NCI-H2171 treated with DMSO at 0.1 percent for 48 hours (cell line): ENCODE data around the gene USP11.

ENCODE experiments used
- DNase-seq: peaks from one replicate; lab custom pipeline; 2025; lab: John Stamatoyannopoulos, UW

The USP11 gene

DNA sequence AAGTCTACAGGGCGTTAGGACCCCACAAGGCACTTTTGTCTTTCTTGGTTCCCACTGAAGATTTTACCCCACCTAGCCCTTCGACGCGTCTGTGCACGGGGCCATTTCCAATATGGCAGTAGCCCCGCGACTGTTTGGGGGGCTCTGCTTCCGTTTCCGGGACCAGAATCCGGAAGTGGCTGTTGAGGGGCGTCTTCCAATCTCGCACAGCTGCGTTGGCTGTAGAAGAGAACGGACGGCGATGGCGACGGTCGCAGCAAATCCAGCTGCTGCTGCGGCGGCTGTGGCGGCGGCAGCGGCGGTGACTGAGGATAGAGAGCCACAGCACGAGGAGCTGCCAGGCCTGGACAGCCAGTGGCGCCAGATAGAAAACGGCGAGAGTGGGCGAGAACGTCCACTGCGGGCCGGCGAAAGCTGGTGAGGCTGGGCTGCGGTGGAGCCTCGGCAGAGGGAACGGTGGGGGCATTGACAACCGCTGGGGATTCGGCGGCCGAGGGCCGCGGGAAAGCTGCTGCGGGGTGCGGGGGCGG lies at the start of gene USP11:
USP11 (plus strand) TSS at position 207 of the 530 bp plus-strand sequence; CDS start at position 242, 35 bp downstream.
- peak; percentile 74 for DNase-seq

DNA sequence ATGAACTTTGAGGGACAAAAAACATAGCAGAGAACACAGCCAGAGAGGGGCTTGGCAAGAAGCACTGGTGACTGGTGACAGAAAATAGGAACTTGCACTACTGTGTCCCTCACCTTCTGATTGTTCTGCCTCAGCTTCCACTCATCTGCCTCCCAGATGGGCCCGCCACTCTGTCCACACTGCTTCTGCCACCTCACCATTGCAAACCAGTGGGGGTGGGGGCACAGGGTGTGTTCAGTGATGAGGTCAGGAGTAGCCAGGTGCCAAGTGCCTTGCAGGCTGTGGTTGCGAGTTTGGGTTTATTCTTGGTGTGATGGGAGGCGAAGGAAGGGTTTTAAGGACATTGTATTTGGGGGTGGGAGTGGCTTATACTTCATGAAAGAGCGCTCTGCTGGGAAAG lies 48.3 kb upstream of the USP11 start:
- no peak for DNase-seq

DNA sequence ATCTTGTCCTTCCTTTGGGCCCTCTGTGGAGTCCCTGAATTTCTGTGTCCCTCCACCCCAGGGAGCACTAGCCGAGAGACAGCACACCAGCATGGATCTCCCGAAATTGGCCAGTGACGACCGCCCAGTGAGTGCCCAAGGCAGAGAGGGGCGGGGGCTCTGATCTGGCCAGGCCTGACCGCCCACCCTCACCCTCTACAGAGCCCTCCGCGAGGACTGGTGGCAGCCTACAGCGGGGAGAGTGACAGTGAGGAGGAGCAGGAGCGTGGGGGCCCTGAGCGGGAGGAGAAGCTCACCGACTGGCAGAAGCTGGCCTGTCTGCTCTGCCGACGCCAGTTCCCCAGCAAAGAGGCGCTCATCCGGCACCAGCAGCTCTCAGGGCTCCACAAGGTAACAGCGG lies 47.6 kb upstream of the USP11 start:
- DNase-seq: no peak

DNA sequence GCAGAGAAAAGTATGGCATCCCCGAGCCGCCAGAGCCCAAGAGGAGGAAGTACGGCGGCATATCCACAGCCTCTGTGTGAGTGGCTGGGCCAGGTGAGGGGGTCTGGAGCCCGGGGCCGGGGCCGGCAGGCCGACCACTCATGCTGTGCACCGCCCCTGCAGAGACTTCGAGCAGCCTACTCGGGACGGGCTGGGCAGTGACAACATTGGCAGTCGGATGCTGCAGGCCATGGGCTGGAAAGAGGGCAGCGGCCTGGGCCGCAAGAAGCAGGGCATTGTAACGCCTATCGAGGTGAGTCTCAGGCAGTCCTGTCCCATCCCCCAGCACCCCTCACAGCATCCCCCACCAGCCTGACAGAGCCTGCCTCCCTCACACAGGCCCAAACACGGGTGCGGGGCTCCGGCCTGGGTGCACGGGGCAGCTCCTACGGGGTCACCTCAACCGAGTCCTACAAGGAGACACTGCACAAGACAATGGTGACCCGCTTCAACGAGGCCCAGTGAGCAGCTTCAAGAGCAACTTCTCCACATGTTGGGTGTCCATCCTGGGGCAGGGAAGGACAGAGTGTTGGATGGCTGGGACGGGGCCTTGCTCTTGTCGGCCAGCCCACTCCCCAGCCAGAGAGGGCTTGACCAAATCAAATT lies 46.6 kb upstream of the USP11 start:
- DNase-seq: no peak

DNA sequence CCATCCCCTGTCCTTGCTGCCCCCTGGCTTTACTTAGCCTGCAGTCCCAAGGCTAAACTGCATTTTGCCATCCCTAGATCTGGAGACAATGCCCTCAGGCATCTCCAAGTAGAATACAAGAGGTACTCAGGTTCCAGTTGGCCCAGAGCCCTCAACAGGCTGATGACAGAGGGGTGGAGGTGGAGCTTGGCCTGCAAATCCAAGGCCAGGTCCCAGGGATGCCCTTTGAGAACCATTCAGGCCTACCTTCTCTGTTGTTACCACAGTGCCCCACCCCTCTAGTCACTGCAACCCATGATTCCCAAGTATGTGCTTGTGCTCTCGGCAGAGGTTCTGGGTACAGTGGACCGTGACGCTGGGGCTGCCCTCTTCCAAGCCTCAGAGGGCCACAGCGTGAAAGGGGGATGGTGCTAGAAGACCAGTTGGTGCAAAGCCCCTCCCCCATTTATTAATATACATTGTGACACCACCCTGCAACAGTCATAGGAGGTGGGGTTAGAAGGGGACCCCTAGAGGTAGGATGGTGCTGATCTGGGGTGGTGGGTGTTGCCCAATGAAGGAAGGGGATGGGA lies 45.6 kb upstream of the USP11 start:
- no peak for DNase-seq

DNA sequence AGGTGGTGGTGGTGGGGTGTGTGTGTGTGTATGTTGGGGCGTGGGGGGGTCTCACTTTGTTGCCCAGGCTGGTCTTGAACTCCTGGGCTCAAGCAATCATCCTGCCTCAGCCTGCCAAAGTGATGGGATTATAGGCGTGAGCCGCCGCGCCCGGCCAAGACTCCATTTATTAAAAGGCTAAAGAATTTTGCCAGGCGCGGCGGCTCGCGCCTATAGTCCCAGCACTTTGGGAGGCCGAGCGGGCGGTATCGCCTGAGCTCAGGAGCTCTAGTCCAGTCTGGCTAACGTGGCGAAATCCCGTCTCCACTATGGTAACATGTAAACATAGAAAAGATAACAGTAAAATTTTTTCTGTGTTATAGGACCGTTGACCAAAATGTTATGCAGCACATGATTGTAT lies 42.9 kb upstream of the USP11 start:
- DNase-seq: no peak

DNA sequence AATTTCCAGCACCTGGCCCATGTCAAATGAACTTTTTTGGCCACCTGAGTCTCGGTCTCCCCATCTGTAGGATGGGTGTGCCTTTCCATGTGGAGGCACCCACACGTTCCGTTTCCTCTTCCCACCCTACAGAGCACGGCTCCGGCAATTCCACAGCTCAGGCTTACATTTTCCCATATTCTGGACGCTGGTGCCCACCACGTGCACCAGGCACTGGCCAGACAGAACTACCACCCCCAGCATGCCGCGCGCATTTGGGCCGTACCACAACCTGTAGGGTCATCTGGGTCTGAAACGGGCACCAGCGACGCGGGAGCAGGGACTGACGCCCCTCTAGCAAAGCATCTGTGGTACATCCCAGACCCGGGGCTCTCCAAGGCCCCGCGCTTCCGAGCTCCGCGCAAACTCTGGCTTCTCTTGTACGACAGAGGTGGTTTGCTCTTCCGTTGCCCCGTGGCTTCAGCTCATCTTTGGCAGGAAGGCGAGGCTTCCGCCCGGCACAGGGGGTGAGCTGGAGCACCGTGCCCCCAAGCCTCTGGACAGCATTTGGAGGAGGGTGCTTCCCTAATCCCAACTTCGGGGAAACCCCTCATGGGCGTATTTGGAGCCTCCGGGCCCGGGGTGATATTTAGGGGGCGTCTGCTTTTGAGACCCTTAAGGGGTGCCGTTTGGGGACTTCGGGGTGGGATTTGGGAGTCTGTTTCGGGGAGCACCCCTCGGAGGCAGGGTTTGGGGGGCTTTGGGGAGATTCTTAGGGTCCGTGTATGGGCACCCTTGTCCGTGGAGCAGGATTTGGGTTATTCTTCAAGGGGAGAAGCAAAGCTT lies 42.2 kb upstream of the USP11 start:
- DNase-seq: peak; percentile 91

DNA sequence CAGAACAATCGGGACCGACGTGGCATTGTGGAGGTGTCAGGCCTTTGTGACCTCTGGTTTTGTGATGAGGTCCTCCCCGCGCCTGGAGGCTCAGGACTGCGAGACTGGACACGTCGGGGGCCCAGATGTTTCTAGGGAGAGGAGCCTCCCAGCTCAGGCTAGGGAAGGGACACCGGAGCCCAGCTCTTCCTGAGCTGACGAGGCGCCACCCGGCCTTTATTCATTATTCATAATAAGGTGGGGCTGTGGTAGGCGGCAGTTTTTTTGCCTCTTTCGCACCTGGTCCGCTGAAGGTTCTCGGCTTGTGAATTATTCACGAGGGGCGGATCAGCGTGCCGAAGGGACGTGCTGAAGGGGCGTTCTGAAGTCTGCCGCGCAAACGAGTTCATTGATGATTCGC lies 41.5 kb upstream of the USP11 start:
- peak; percentile 51 for DNase-seq

DNA sequence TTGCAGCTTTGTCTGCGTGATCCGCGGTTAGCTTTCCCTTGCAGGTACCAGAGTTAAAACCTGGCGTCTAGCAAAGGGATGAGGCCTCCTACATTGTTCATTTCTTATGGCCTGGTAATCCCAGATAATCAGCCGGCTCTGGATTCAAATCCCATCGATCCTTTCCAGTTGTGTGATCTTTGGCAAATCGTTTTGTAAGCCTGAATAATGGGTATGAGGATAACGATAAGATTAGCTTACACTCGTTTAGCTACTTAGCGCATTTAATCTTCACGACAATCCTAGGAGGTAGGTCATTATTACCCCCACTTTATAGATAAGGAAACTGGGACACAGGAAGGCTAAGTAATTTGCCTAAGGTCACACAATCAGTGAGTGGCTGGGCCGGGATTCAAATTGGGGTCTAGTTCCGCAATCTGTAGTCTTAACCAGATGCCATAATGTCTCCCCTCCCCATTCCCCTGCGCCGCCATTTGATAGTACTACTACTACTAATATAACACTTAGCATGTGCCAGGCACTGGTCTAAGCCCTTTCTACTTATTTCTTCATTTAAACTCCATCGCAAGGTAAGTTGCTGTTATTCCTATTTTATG lies 40.9 kb upstream of the USP11 start:
- DNase-seq: no peak

DNA sequence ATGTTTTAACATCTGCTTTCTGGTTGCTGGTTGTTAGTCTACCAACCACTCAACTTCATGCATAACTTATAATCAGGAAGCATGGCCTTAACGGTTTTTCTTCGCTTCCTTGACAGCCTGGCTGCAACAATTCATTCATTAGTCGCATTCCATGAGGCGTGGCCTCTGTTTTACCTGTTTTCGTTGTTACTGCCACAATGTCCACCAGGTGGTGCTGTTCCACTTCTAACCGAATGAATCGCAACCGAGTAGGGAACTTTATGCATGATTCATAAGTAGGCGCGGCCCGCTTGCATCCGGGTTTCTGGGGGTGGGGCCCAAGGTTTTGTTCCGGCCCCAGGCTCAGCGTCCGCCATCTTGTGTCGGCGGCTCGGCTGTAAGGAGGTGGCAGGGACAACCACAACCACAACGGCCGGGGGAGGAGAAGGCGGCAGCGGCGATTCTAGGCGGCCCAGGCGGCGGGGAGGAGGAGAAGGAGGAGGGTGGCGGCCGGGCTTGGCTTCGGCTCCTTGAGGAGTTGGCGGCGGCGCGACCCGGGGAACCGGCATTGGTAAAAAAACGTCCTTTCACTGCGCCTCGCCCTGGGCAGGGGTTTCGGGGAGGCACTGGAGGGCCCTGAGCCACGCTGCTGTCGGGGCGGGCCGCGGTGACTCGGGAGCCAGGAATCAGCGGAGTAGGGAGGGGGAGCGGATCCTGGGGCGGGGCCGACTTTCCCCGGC lies 39.2 kb upstream of the USP11 start, which contains the start of gene UBA1:
UBA1 (plus strand) TSS at position 355 of the 719 bp plus-strand sequence. CDS start 4,974 bp downstream, outside the sequence.
- DNase-seq: peak; percentile 89

DNA sequence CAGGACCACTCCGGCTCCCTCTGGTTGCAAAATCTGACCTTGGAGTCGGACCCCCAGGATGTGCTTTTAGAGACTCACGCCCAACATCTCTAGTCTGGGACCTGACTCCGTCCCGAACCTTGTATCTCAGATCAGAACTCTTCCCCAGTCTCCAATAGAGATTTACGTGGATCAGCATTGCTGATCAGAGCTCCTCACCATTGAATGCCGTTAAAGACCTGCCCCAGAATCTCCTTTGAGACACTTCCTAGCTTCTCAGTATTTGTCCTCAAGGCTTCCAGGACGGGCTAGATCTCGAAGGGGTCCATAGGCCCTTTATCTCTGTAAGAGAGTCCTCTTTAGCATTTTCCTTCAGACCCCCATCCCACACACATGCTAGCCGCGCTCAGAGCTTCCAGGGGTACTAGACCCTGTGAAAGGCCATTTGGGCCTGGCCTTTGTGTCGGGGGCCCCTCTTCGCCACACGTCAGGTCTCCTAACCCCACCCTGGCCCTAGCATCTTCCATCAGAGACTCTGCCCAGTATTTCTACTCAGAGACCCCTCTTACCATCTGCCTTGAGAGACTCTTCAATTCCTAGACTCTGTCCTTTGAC lies 38.5 kb upstream of the USP11 start:
- DNase-seq: no peak

DNA sequence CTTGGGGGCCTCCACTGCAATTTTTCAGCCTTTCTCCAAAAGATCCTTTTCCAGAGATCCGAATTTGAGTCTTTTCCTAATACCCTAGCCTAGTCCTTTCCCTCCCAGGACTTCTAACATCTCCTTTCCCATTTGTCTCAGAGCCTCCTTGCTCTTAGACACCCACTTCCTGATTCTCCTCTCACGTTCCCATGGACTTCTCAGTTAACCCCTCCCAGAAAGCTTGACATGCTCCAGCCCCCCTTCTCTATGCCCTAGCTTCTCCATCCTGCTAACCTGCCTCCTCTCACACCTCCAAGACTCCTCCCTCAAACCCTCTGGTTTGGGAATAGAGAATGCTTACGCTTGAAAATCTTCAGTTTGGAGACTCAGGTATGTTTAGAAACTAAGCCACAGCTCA lies 36.7 kb upstream of the USP11 start:
- no peak for DNase-seq

DNA sequence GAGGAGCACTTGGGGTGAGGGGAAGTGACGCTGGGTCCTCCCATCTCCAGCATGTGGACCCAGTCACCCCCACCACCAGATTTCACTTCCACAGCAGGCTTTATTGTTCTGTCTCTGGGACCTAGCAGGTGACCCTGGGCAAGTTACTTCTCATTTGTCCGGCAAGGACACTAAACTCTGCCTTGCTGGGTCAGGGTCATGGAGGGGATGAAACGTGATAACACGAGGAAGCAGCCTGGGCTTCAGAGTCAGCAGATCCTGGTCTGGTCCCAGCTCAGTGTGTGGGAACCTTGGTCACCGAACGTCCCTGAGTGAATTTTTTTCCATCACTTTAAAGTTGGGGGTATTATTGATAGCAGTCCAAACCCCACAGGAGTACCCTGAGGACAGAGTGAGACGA lies 35.3 kb upstream of the USP11 start:
- no peak for DNase-seq

DNA sequence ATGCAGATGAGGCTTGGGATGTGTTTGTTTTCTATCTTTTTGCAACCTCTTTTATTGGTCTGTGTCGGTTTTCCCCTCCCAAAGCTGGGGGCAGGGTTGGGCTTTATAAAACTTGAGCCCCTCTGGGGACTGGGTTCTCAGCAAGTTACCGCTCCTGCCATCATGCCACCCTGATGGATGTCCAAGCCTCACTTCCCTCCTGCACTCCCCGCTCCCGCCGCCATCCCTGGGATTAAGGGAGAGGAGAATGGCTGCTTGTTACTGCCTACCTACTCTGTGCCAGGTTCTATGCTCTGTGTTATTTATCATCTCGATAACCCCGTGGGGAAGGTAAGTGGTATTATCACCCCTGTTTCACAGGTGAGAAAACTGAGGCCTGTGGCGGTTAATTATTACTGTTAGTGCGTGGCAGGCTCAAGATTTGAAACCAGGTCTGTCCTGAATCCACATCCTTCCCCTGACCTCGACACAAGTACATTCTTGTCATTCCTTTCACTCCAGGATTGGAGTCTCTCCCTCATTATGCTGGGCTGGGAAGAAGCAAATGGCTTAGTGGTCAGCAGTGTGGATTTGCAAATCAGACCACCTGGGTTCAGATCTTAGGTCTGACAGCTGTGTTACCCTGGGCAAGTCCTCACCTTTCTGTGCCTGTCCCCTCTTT lies 34.7 kb upstream of the USP11 start:
- no peak for DNase-seq

DNA sequence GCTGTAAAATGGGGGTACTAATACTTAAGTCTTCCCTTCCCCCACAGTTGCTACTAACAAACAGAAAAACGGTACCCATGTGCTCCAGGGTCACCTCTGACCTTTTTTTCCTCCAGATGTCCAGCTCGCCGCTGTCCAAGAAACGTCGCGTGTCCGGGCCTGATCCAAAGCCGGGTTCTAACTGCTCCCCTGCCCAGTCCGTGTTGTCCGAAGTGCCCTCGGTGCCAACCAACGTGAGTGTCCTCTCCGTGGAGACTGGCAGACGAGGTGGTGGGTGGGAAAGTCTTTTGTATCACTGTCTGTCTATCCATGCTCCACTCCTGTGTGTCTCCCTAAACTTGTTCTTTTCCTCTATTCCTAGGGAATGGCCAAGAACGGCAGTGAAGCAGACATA lies 34.1 kb upstream of the USP11 start:
- DNase-seq: no peak

DNA sequence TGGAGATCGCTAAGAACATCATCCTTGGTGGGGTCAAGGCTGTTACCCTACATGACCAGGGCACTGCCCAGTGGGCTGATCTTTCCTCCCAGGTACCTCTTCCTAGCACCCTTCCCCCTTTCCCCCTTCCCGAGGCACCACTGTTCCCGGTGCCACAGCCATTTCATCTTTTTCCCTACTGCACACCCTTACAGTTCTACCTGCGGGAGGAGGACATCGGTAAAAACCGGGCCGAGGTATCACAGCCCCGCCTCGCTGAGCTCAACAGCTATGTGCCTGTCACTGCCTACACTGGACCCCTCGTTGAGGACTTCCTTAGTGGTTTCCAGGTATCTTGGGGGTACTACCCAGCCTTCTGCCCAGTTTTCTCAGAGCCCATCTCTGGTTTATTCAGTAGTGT lies 33.5 kb upstream of the USP11 start:
- no peak for DNase-seq

DNA sequence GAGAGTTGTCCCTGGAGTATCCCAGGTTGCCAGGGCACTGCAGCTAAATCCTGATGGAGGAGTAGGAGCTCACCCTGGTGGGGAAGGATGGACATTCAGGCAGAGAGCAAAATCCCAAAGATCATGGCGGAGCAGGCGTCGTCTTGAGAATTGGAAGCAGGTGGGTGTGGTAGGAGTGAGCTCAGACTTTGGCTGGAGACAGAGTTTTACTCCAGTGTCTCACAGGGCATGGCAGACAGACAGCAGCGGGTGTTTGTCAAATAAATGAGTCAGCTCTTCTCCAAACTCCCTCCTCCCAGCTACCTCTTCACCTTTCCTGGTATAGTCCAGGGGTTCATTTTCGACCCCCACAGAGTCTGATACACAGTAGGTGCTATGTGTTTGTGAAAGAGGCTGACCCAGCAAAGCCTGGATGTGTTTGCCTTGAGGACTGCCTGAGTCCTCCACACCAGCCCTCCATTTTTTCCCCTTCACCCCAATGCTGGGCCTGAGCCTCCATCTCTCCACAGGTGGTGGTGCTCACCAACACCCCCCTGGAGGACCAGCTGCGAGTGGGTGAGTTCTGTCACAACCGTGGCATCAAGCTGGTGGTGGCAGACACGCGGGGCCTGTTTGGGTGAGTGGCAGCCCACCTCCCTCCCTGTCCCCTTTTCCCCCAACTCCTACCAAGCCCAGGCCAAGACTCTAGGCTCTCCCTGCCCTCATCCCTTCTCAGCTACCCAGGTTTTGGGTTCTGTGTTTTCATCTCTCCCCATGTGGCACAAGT lies 32.2 kb upstream of the USP11 start:
- DNase-seq: no peak

DNA sequence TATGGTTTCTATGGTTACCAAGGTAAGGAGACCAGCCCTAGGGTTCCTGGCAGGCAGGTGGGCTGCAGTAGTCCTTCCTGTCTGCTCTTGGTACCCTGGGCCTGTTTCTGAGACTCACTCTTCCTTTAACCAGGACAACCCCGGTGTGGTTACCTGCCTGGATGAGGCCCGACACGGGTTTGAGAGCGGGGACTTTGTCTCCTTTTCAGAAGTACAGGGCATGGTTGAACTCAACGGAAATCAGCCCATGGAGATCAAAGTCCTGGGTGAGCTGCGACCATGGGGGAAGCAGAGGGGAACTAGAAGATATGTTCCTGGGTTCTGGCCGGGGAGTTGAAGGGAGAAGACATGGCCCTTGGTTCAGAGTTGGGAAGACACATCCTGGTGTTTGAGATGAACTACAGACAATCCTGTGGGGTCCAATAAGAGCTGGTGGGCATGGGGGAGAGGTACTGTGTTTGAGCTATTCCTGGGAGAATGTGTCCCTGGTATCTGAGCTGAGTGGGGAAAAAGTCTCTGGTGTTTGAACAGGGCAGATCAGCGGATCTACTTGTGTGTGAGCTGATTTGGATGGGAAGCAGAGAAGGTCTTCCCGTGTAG lies 31.4 kb upstream of the USP11 start:
- DNase-seq: no peak

DNA sequence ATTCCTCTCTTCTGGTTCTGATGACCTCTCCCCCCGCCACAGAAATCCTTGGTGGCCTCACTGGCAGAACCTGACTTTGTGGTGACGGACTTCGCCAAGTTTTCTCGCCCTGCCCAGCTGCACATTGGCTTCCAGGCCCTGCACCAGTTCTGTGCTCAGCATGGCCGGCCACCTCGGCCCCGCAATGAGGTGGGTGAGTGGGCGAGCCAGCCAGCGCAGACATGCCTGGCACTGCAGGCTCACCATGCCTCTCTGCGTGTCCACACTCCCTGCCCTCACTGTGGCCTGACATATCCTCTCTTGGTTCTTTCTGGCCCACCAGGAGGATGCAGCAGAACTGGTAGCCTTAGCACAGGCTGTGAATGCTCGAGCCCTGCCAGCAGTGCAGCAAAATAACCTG lies 30.5 kb upstream of the USP11 start:
- DNase-seq: no peak

DNA sequence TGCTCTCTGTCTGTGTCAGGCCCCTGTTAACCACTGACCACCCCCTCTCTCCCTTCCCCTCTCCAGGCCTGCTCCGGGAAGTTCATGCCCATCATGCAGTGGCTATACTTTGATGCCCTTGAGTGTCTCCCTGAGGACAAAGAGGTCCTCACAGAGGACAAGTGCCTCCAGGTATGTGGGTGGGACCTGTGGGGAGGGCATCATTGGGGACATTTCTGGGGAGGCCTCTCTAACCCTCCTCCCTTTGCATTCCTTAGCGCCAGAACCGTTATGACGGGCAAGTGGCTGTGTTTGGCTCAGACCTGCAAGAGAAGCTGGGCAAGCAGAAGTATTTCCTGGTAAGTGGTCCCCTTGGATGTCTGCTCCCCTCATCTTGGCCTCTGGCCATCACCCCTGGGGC lies 29.9 kb upstream of the USP11 start:
- no peak for DNase-seq
